Natural killer cell (primary cell): ENCODE measurements around the gene CAMSAP1. TPM values are rescaled to one million over a fixed set of nuclear protein-coding genes. Genes with fewer than 3 reads are reported as not detected.

Experiments
- ATAC-seq, 3 donors: fragments of 150-1000 bp in 2 of 3; fragments of 200-7000 bp in 1 of 3; cut with Tn5 transposase; 1 replicate in 1 of 3; 2 replicates in 2 of 3; pipeline ENCODE4 v1.10.0; 2021; ENCODE audit warnings: mild to moderate bottlenecking in 2 of 3, moderate library complexity in 2 of 3
- DNase-seq, 2 donors: peaks; one replicate each; pipeline versions ENCODE4 v3.0.0 to v3.0.0-alpha.2; 2013 to 2021; ENCODE audit warnings: mixed read lengths in 1 of 2
- H3K27ac ChIP-seq: one replicate; pipeline ENCODE4 v1.5.1; 2013; ENCODE audit warnings: mild to moderate bottlenecking, low read length
- H3K27me3 ChIP-seq: one replicate; pipeline ENCODE4 v1.6.1; 2013; ENCODE audit warnings: low read length; ENCODE audit not compliant: control insufficient read depth, insufficient read depth
- H3K36me3 ChIP-seq: one replicate; pipeline ENCODE4 v1.6.1; 2013; ENCODE audit warnings: low read length; ENCODE audit not compliant: control insufficient read depth, insufficient read depth
- H3K4me1 ChIP-seq: one replicate; pipeline ENCODE4 v1.6.1; 2013; ENCODE audit warnings: low read length; ENCODE audit not compliant: control insufficient read depth, insufficient read depth
- H3K4me3 ChIP-seq: one replicate; pipeline ENCODE4 v1.5.1; 2013; ENCODE audit warnings: low read length
- H3K9me3 ChIP-seq: one replicate; pipeline ENCODE4 v1.6.1; 2013; ENCODE audit warnings: low read length; ENCODE audit not compliant: control insufficient read depth, insufficient read depth
- H3K27ac Mint-ChIP-seq, 2 donors: one replicate each; pipeline ENCODE4 v1.8.0; 2022; ENCODE audit warnings: mild to moderate bottlenecking in 2 of 2, mixed read lengths in 2 of 2, moderate library complexity in 1 of 2
- H3K27me3 Mint-ChIP-seq, 2 donors: one replicate each; pipeline ENCODE4 v1.8.0; 2022; ENCODE audit warnings: low read depth in 2 of 2, mixed read lengths in 2 of 2
- H3K36me3 Mint-ChIP-seq: one replicate; pipeline ENCODE4 v1.8.0; 2022; ENCODE audit warnings: mixed read lengths
- H3K4me1 Mint-ChIP-seq, 2 donors: one replicate each; pipeline ENCODE4 v1.8.0; 2022; ENCODE audit warnings: mixed read lengths in 2 of 2
- H3K4me3 Mint-ChIP-seq: one replicate; pipeline ENCODE4 v1.8.0; 2022; ENCODE audit warnings: mild to moderate bottlenecking, moderate library complexity, mixed read lengths
- H3K9me3 Mint-ChIP-seq, 2 donors: one replicate each; pipeline ENCODE4 v1.8.0; 2022; ENCODE audit warnings: mixed read lengths in 2 of 2
- WGBS: methylation state at CpG from one replicate; pipeline ENCODE4 v1.1.7; 2013; ENCODE audit warnings: missing lambda C conversion rate; ENCODE audit not compliant: insufficient coverage; 5-methylcytosine and 5-hydroxymethylcytosine counted together
- intact Hi-C: fragments of 100-400 bp; cut with micrococcal nuclease; formaldehyde crosslinking; loops from one replicate; pipeline ENCODE4 v1.14.2; 2022
- total RNA-seq, 4 donors: library from RNA; stranded (reverse); fragments of 120-200 nt in 1 of 4; gene quantifications; one replicate each; pipeline versions ENCODE4 v1.2.3 to v1.2.4, GENCODE V29; 2013 to 2022
- TF ChIP-seq, protein P1 (sequence below): fragments of 200-600 bp; IDR thresholded peaks from one replicate; pipeline ENCODE4 v1.8.0; 2022; ENCODE audit warnings: antibody characterized with exemption

CAMSAP1 gene
- total RNA-seq, 3 donors from 2014 or later (not counting 1 experiment from before 2014, with no cell fraction given) = 25.9 to 33.5 (median 28.1) TPM

DNA sequence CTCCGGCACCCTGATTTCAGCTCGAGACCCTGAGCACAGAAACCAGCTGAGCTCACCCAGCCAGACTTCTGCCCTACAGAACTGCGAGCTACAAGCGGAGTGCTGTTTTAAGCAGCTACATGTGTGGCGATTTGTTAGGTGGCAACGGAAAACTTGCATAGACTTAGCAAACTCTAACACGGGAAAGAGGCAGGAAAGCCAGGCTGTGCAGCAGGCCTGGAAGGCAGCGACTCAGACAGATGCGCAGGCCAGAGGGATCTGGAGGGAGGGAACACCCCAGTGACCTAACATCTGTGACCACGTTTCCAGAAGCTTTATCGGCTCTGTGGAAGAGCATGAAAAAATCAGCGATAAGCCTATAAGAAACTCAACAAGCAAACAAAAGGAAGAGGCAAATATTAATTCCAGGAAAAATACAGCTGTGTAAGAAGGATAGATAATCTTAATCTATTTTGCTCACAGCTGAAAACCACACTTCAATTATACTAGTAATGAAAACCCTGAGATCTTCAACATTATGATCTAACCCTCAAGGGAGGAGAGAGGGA is 42.9 kb upstream of the CAMSAP1 start:
- H3K4me1 Mint-ChIP-seq = peaks cover 0 to 5% of the 10 kb centered on the region in 2 donors
- DNase-seq = no peak
- H3K36me3 ChIP-seq = peaks cover 42% of the 10 kb centered on the region

GRCh38 chr9:135949501-135950134 is 42.3 kb upstream of the CAMSAP1 start:
- H3K4me3 Mint-ChIP-seq = no peak overlapping the region
- 97% methylated on average over 26 of the region's 26 CpGs for WGBS
- Histone ChIP-seq H3K4me1 (no peaks in the 10 kb centered on the region), H3K27me3 (no peaks in the 10 kb centered on the region), H3K9me3 (no peaks in the 10 kb centered on the region), H3K4me3 (no peak overlapping the region), H3K27ac (no peak overlapping the region), H3K36me3 (peaks cover 47% of the 10 kb centered on the region)
- TF ChIP-seq, protein P1, sequence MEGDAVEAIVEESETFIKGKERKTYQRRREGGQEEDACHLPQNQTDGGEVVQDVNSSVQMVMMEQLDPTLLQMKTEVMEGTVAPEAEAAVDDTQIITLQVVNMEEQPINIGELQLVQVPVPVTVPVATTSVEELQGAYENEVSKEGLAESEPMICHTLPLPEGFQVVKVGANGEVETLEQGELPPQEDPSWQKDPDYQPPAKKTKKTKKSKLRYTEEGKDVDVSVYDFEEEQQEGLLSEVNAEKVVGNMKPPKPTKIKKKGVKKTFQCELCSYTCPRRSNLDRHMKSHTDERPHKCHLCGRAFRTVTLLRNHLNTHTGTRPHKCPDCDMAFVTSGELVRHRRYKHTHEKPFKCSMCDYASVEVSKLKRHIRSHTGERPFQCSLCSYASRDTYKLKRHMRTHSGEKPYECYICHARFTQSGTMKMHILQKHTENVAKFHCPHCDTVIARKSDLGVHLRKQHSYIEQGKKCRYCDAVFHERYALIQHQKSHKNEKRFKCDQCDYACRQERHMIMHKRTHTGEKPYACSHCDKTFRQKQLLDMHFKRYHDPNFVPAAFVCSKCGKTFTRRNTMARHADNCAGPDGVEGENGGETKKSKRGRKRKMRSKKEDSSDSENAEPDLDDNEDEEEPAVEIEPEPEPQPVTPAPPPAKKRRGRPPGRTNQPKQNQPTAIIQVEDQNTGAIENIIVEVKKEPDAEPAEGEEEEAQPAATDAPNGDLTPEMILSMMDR = no peak
- H3K27ac Mint-ChIP-seq = no peak overlapping the region
- intact Hi-C loops = no loop called here
- no peaks in the 10 kb centered on the region for H3K27me3 Mint-ChIP-seq
- DNase-seq (no peak), ATAC-seq (no peak)
- H3K4me1 Mint-ChIP-seq = peaks cover 0 to 5% of the 10 kb centered on the region in 2 donors
- no peaks in the 10 kb centered on the region for H3K9me3 Mint-ChIP-seq
- peaks cover 14% of the 10 kb centered on the region for H3K36me3 Mint-ChIP-seq

More for the DNA sequence above, 42.9 kb upstream of the CAMSAP1 start:
- H3K27me3 ChIP-seq = no peaks in the 10 kb centered on the region
- H3K4me1 ChIP-seq = no peaks in the 10 kb centered on the region
- H3K27ac ChIP-seq = no peak overlapping the region
- H3K36me3 Mint-ChIP-seq = peaks cover 14% of the 10 kb centered on the region
- no peak overlapping the region for H3K4me3 ChIP-seq
- no peaks in the 10 kb centered on the region for H3K9me3 Mint-ChIP-seq
- H3K4me3 Mint-ChIP-seq = no peak overlapping the region
- intact Hi-C loops = no loop called here
- H3K27me3 Mint-ChIP-seq = no peaks in the 10 kb centered on the region
- no peak overlapping the region for H3K27ac Mint-ChIP-seq
- no peaks in the 10 kb centered on the region for H3K9me3 ChIP-seq
- no peak for ATAC-seq
- WGBS = over 99% methylated on average over 11 of the region's 12 CpGs
- TF ChIP-seq, protein P1 = no peak

- Mint-ChIP-seq H3K27ac (no peak overlapping the region), H3K4me3 (no peak overlapping the region), H3K27me3 (no peaks in the 10 kb centered on the region), H3K4me1 (peaks cover 4 to 5% of the 10 kb centered on the region in 2 donors), H3K36me3 (peaks cover 20% of the 10 kb centered on the region), H3K9me3 (no peaks in the 10 kb centered on the region)
- H3K4me3 ChIP-seq = no peak overlapping the region
- H3K36me3 ChIP-seq = peaks cover 52% of the 10 kb centered on the region
- intact Hi-C loops = no loop called here
- no peaks in the 10 kb centered on the region for H3K27me3 ChIP-seq
- 97% methylated on average over 4 of the region's 4 CpGs for WGBS
- DNase-seq = no peak
- no peak for ATAC-seq
- no peaks in the 10 kb centered on the region for H3K9me3 ChIP-seq
- H3K27ac ChIP-seq = no peak overlapping the region
- TF ChIP-seq, protein P1 = no peak
- no peaks in the 10 kb centered on the region for H3K4me1 ChIP-seq
These were observed 41.6 kb upstream of the CAMSAP1 start for GRCh38 chr9:135948968-135949367.
